ENCODE results near the gene IGF2BP2. TPM values are rescaled to one million over a fixed set of nuclear protein-coding genes. Genes with fewer than 3 reads are reported as not detected.

Gene IGF2BP2
- total RNA-seq, 1 donor from 2014 or later = 60.8 TPM

- H3K4me1 Mint-ChIP-seq (ENCODE audit: low read depth) = peaks cover 54% of the 10 kb centered on the region
- no peak for TF ChIP-seq CTCF (IDR thresholded peaks at IDR 0.05)
- DNase-seq (ENCODE audit: low spot score) = no peak
- no peaks in the 10 kb centered on the region for H3K36me3 Mint-ChIP-seq (ENCODE audit: low read depth)
- no peaks in the 10 kb centered on the region for H3K9me3 Mint-ChIP-seq (ENCODE audit: low read depth)
- no peaks in the 10 kb centered on the region for H3K27me3 Mint-ChIP-seq (ENCODE audit: low read depth)
- no peak overlapping the region for H3K27ac Mint-ChIP-seq (ENCODE audit: unreplicated experiment)
- no peak overlapping the region for H3K4me3 Mint-ChIP-seq (ENCODE audit: unreplicated experiment)
Observed at GRCh38 chr3:185740133-185740532, 84.7 kb downstream of the IGF2BP2 start.

GRCh38 chr3:185739264-185739701, 85.6 kb downstream of the IGF2BP2 start:
- no peak overlapping the region for H3K4me3 Mint-ChIP-seq (ENCODE audit: unreplicated experiment)
- H3K27ac Mint-ChIP-seq (ENCODE audit: unreplicated experiment) = peak overlapping the region; percentile 42
- TF ChIP-seq CTCF (IDR thresholded peaks at IDR 0.05) = no peak
- H3K9me3 Mint-ChIP-seq (ENCODE audit: low read depth) = no peaks in the 10 kb centered on the region
- no peak for DNase-seq (ENCODE audit: low spot score)
- peaks cover 52% of the 10 kb centered on the region for H3K4me1 Mint-ChIP-seq (ENCODE audit: low read depth)
- no peaks in the 10 kb centered on the region for H3K27me3 Mint-ChIP-seq (ENCODE audit: low read depth)
- no peaks in the 10 kb centered on the region for H3K36me3 Mint-ChIP-seq (ENCODE audit: low read depth)

GRCh38 chr3:185737740-185738680, 86.8 kb downstream of the IGF2BP2 start:
- H3K36me3 Mint-ChIP-seq (ENCODE audit: low read depth) = no peaks in the 10 kb centered on the region
- H3K27me3 Mint-ChIP-seq (ENCODE audit: low read depth) = no peaks in the 10 kb centered on the region
- H3K9me3 Mint-ChIP-seq (ENCODE audit: low read depth) = no peaks in the 10 kb centered on the region
- TF ChIP-seq CTCF (IDR thresholded peaks at IDR 0.05) = no peak
- H3K4me1 Mint-ChIP-seq (ENCODE audit: low read depth) = peaks cover 53% of the 10 kb centered on the region
- no peak overlapping the region for H3K4me3 Mint-ChIP-seq (ENCODE audit: unreplicated experiment)
- DNase-seq (ENCODE audit: low spot score) = no peak
- no peak overlapping the region for H3K27ac Mint-ChIP-seq (ENCODE audit: unreplicated experiment)

GRCh38 chr3:185737020-185737419, 87.8 kb downstream of the IGF2BP2 start:
- no peaks in the 10 kb centered on the region for H3K36me3 Mint-ChIP-seq (ENCODE audit: low read depth)
- H3K27me3 Mint-ChIP-seq (ENCODE audit: low read depth) = no peaks in the 10 kb centered on the region
- DNase-seq (ENCODE audit: low spot score) = no peak
- H3K9me3 Mint-ChIP-seq (ENCODE audit: low read depth) = no peaks in the 10 kb centered on the region
- H3K4me3 Mint-ChIP-seq (ENCODE audit: unreplicated experiment) = no peak overlapping the region
- no peak for TF ChIP-seq CTCF (IDR thresholded peaks at IDR 0.05)
- peak overlapping the region; percentile 41 for H3K27ac Mint-ChIP-seq (ENCODE audit: unreplicated experiment)
- peaks cover 63% of the 10 kb centered on the region for H3K4me1 Mint-ChIP-seq (ENCODE audit: low read depth)

GRCh38 chr3:185734725-185735096, 90.1 kb downstream of the IGF2BP2 start:
- Mint-ChIP-seq H3K4me1 (ENCODE audit: low read depth) (peaks cover 80% of the 10 kb centered on the region), H3K27ac (ENCODE audit: unreplicated experiment) (no peak overlapping the region), H3K4me3 (ENCODE audit: unreplicated experiment) (no peak overlapping the region), H3K36me3 (ENCODE audit: low read depth) (no peaks in the 10 kb centered on the region), H3K27me3 (ENCODE audit: low read depth) (no peaks in the 10 kb centered on the region), H3K9me3 (ENCODE audit: low read depth) (no peaks in the 10 kb centered on the region)
- no peak for TF ChIP-seq CTCF (IDR thresholded peaks at IDR 0.05)
- DNase-seq (ENCODE audit: low spot score) = no peak

Data from chondrocyte (in vitro differentiated cells).